SU-DHL-6 (cell line): Measurements from ENCODE around the gene OSBPL10.

Source experiments
- CTCF ChIP-seq: fragments of 200-600 bp; sonication (generic); IDR thresholded peaks from one replicate; pipeline ENCODE4 v1.5.1; 2017; ENCODE audit warnings: antibody characterized with exemption, mild to moderate bottlenecking, low read length, moderate library complexity; ENCODE audit not compliant: insufficient read depth, poor library complexity, severe bottlenecking
- EZH2phosphoT487 ChIP-seq: fragments of 200-600 bp; sonication (generic), shearing (Covaris generic); conservative IDR thresholded peaks from 2 replicates; pipeline ENCODE4 v1.6.1; 2018; ENCODE audit warnings: mild to moderate bottlenecking, antibody characterized with exemption, low read length, moderate library complexity, mixed read lengths

GRCh38 chr3:31958701-31959152, 22.3 kb downstream of the OSBPL10 start:
- TF ChIP-seq CTCF (no peak), EZH2phosphoT487 (no peak)
